Measurements from ENCODE around the gene UGT3A1. TPM values are rescaled to one million over a fixed set of nuclear protein-coding genes. Genes with fewer than 3 reads are reported as not detected.
"Not testable (repeated sequence)": the region's sequence is repeated elsewhere in the genome, so short reads cannot be mapped to it uniquely, and the experiment has no call there.

The UGT3A1 gene
- total and polyA plus RNA-seq, 4 donors: 0.13 TPM; not detected in 3

GRCh38 chr5:36027711-36028110, 36.5 kb upstream of the UGT3A1 start:
- Histone ChIP-seq H3K36me3 (ENCODE audit: control insufficient read depth in 1 of 2, insufficient read depth in 2 of 2, low read length in 1 of 2) (no peaks in the 10 kb centered on the region), H3K27ac (ENCODE audit: low read depth in 1 of 2, low read length in 2 of 2) (no peak overlapping the region), H3K4me3 (ENCODE audit: low read length in 2 of 2) (no peak overlapping the region), H3K4me1 (ENCODE audit: control insufficient read depth in 1 of 2, insufficient read depth in 2 of 2, low read length in 2 of 2) (no peaks in the 10 kb centered on the region), H3K9me3 (ENCODE audit: control insufficient read depth, low read length) (peaks cover 1% of the 10 kb centered on the region), H3K27me3 (ENCODE audit: control insufficient read depth in 1 of 2, insufficient read depth in 2 of 2, low read length in 1 of 2) (no peaks in the 10 kb centered on the region)
- intact Hi-C loops (cut with DNase I): no loop called here
- ATAC-seq (ENCODE audit: low FRiP score) (no peak), DNase-seq (no peak)
- WGBS, 2 donors: 73 to 79% methylated on average over 8 of the region's 8 CpGs

- Histone ChIP-seq H3K9me3 (ENCODE audit: control insufficient read depth, low read length) (peaks cover 1% of the 10 kb centered on the region), H3K27ac (ENCODE audit: low read depth in 1 of 2, low read length in 2 of 2) (no peak overlapping the region), H3K4me3 (ENCODE audit: low read length in 2 of 2) (no peak overlapping the region), H3K36me3 (ENCODE audit: control insufficient read depth in 1 of 2, insufficient read depth in 2 of 2, low read length in 1 of 2) (no peaks in the 10 kb centered on the region), H3K4me1 (ENCODE audit: control insufficient read depth in 1 of 2, insufficient read depth in 2 of 2, low read length in 2 of 2) (no peaks in the 10 kb centered on the region), H3K27me3 (ENCODE audit: control insufficient read depth in 1 of 2, insufficient read depth in 2 of 2, low read length in 1 of 2) (no peaks in the 10 kb centered on the region)
- WGBS, 2 donors: 15 to 36% methylated on average over 6 of the region's 6 CpGs
- ATAC-seq (ENCODE audit: low FRiP score) (no peak), DNase-seq (no peak)
- intact Hi-C loops (cut with DNase I): no loop called here
Measured at GRCh38 chr5:36026706-36027465, 35.7 kb upstream of the UGT3A1 start.

- ATAC-seq (ENCODE audit: low FRiP score); H3K36me3 ChIP-seq (ENCODE audit: control insufficient read depth in 1 of 2, insufficient read depth in 2 of 2, low read length in 1 of 2); intact Hi-C loops (cut with DNase I); H3K4me3 ChIP-seq (ENCODE audit: low read length in 2 of 2); H3K27ac ChIP-seq (ENCODE audit: low read depth in 1 of 2, low read length in 2 of 2); H3K27me3 ChIP-seq (ENCODE audit: control insufficient read depth in 1 of 2, insufficient read depth in 2 of 2, low read length in 1 of 2); H3K4me1 ChIP-seq (ENCODE audit: control insufficient read depth in 1 of 2, insufficient read depth in 2 of 2, low read length in 2 of 2); H3K9me3 ChIP-seq (ENCODE audit: control insufficient read depth, low read length); DNase-seq: not testable (repeated sequence)
- WGBS, 2 donors: 64 to 66% methylated on average over 6 of the region's 6 CpGs
Measured at GRCh38 chr5:36022246-36022645, 31.1 kb upstream of the UGT3A1 start.

- 87 to 91% methylated on average over 5 of the region's 5 CpGs for WGBS, 2 donors
- H3K9me3 ChIP-seq (ENCODE audit: control insufficient read depth, low read length); H3K27ac ChIP-seq (ENCODE audit: low read depth in 1 of 2, low read length in 2 of 2); H3K27me3 ChIP-seq (ENCODE audit: control insufficient read depth in 1 of 2, insufficient read depth in 2 of 2, low read length in 1 of 2); H3K36me3 ChIP-seq (ENCODE audit: control insufficient read depth in 1 of 2, insufficient read depth in 2 of 2, low read length in 1 of 2); H3K4me3 ChIP-seq (ENCODE audit: low read length in 2 of 2); ATAC-seq (ENCODE audit: low FRiP score); H3K4me1 ChIP-seq (ENCODE audit: control insufficient read depth in 1 of 2, insufficient read depth in 2 of 2, low read length in 2 of 2); DNase-seq; intact Hi-C loops (cut with DNase I): not testable (repeated sequence)
Measured at GRCh38 chr5:36019584-36019983, 28.4 kb upstream of the UGT3A1 start.

GRCh38 chr5:36017622-36018021, 26.4 kb upstream of the UGT3A1 start:
- Histone ChIP-seq H3K4me1 (ENCODE audit: control insufficient read depth in 1 of 2, insufficient read depth in 2 of 2, low read length in 2 of 2) (no peaks in the 10 kb centered on the region), H3K4me3 (ENCODE audit: low read length in 2 of 2) (no peak overlapping the region), H3K36me3 (ENCODE audit: control insufficient read depth in 1 of 2, insufficient read depth in 2 of 2, low read length in 1 of 2) (no peaks in the 10 kb centered on the region), H3K27ac (ENCODE audit: low read depth in 1 of 2, low read length in 2 of 2) (no peak overlapping the region), H3K9me3 (ENCODE audit: control insufficient read depth, low read length) (peaks cover 8% of the 10 kb centered on the region), H3K27me3 (ENCODE audit: control insufficient read depth in 1 of 2, insufficient read depth in 2 of 2, low read length in 1 of 2) (no peaks in the 10 kb centered on the region)
- WGBS, 2 donors: 68 to 70% methylated on average over 5 of the region's 5 CpGs
- DNase-seq (no peak), ATAC-seq (ENCODE audit: low FRiP score) (no peak)
- intact Hi-C loops (cut with DNase I): no loop called here

GRCh38 chr5:36017004-36017403, 25.8 kb upstream of the UGT3A1 start:
- intact Hi-C loops (cut with DNase I): no loop called here
- ATAC-seq (ENCODE audit: low FRiP score) (no peak), DNase-seq (no peak)
- H3K4me1 ChIP-seq (ENCODE audit: control insufficient read depth in 1 of 2, insufficient read depth in 2 of 2, low read length in 2 of 2): no peaks in the 10 kb centered on the region
- no peaks in the 10 kb centered on the region for H3K36me3 ChIP-seq (ENCODE audit: control insufficient read depth in 1 of 2, insufficient read depth in 2 of 2, low read length in 1 of 2)
- H3K4me3 ChIP-seq (ENCODE audit: low read length in 2 of 2): no peak overlapping the region
- no peaks in the 10 kb centered on the region for H3K27me3 ChIP-seq (ENCODE audit: control insufficient read depth in 1 of 2, insufficient read depth in 2 of 2, low read length in 1 of 2)
- H3K9me3 ChIP-seq (ENCODE audit: control insufficient read depth, low read length): peaks cover 8% of the 10 kb centered on the region
- 73 to 82% methylated on average over 1 of the region's 1 CpG for WGBS, 2 donors
- no peak overlapping the region for H3K27ac ChIP-seq (ENCODE audit: low read depth in 1 of 2, low read length in 2 of 2)

- Histone ChIP-seq H3K27ac (ENCODE audit: low read depth in 1 of 2, low read length in 2 of 2) (no peak overlapping the region), H3K4me3 (ENCODE audit: low read length in 2 of 2) (no peak overlapping the region), H3K4me1 (ENCODE audit: control insufficient read depth in 1 of 2, insufficient read depth in 2 of 2, low read length in 2 of 2) (no peaks in the 10 kb centered on the region), H3K9me3 (ENCODE audit: control insufficient read depth, low read length) (peaks cover 8% of the 10 kb centered on the region), H3K36me3 (ENCODE audit: control insufficient read depth in 1 of 2, insufficient read depth in 2 of 2, low read length in 1 of 2) (no peaks in the 10 kb centered on the region), H3K27me3 (ENCODE audit: control insufficient read depth in 1 of 2, insufficient read depth in 2 of 2, low read length in 1 of 2) (no peaks in the 10 kb centered on the region)
- WGBS, 2 donors: 71 to 76% methylated on average over 2 of the region's 2 CpGs
- intact Hi-C loops (cut with DNase I): no loop called here
- DNase-seq (no peak), ATAC-seq (ENCODE audit: low FRiP score) (no peak)
Measured at GRCh38 chr5:36013182-36013581, 22.0 kb upstream of the UGT3A1 start.

GRCh38 chr5:36009698-36010097, 18.5 kb upstream of the UGT3A1 start:
- no peaks in the 10 kb centered on the region for H3K4me1 ChIP-seq (ENCODE audit: control insufficient read depth in 1 of 2, insufficient read depth in 2 of 2, low read length in 2 of 2)
- WGBS, 2 donors: 50 to 54% methylated on average over 1 of the region's 1 CpG
- no peak for DNase-seq
- no peak overlapping the region for H3K4me3 ChIP-seq (ENCODE audit: low read length in 2 of 2)
- no peak overlapping the region for H3K27ac ChIP-seq (ENCODE audit: low read depth in 1 of 2, low read length in 2 of 2)
- no peak for ATAC-seq (ENCODE audit: low FRiP score)
- peaks cover 6% of the 10 kb centered on the region for H3K9me3 ChIP-seq (ENCODE audit: control insufficient read depth, low read length)
- intact Hi-C loops (cut with DNase I): no loop called here
- H3K27me3 ChIP-seq (ENCODE audit: control insufficient read depth in 1 of 2, insufficient read depth in 2 of 2, low read length in 1 of 2): no peaks in the 10 kb centered on the region
- H3K36me3 ChIP-seq (ENCODE audit: control insufficient read depth in 1 of 2, insufficient read depth in 2 of 2, low read length in 1 of 2): no peaks in the 10 kb centered on the region

- Histone ChIP-seq H3K4me1 (ENCODE audit: control insufficient read depth in 1 of 2, insufficient read depth in 2 of 2, low read length in 2 of 2) (no peaks in the 10 kb centered on the region), H3K4me3 (ENCODE audit: low read length in 2 of 2) (no peak overlapping the region), H3K27me3 (ENCODE audit: control insufficient read depth in 1 of 2, insufficient read depth in 2 of 2, low read length in 1 of 2) (no peaks in the 10 kb centered on the region), H3K27ac (ENCODE audit: low read depth in 1 of 2, low read length in 2 of 2) (no peak overlapping the region), H3K9me3 (ENCODE audit: control insufficient read depth, low read length) (peaks cover 2% of the 10 kb centered on the region), H3K36me3 (ENCODE audit: control insufficient read depth in 1 of 2, insufficient read depth in 2 of 2, low read length in 1 of 2) (no peaks in the 10 kb centered on the region)
- no peak for ATAC-seq (ENCODE audit: low FRiP score)
- no peak for DNase-seq
- intact Hi-C loops (cut with DNase I): no loop called here
Measured at GRCh38 chr5:36007366-36007765, 16.2 kb upstream of the UGT3A1 start.
